ENCODE measurements around the gene ADAMTS17.

The ADAMTS17 gene

GRCh38 chr15:100247228-100248225, 94.2 kb downstream of the ADAMTS17 start:
- DNase-seq, result no peak

GRCh38 chr15:100245855-100246254, 95.9 kb downstream of the ADAMTS17 start:
- DNase-seq, result no peak

- DNase-seq, result no peak
Observed at GRCh38 chr15:100245487-100245820, 96.3 kb downstream of the ADAMTS17 start.

DNA sequence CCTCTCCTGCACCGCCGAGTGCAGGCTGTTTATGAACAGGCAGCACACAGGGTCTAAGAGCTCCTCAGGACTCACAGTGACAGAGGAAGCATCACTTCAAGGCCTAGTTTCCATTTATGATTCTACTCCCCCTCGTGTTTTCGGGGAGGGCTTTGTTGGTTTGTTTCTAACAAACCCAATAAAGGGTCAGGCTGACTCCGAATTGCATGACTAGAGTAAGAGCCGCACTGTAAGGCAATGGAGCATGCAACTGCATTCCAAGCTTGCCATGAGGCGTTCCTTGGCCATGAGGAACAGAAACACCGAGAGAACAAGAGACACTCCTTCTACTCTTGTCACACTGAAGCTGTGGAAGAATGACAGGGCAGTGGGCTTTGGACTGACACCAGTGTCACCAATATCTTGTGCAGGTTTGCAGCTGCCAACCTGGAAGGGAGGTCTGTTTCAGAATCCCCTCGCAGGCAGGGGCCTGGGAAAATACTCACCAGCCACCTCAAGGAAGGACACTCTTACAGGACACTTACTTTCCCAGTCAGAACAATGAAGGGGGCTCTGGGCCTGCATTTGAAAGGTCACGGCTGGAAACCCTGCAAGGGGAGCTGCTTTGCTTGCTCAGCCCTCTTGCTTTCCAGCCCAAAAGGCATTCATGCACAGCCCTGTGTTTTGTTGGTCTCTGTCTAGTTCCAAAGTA, 96.8 kb downstream of the ADAMTS17 start:
- no peak for DNase-seq

DNA sequence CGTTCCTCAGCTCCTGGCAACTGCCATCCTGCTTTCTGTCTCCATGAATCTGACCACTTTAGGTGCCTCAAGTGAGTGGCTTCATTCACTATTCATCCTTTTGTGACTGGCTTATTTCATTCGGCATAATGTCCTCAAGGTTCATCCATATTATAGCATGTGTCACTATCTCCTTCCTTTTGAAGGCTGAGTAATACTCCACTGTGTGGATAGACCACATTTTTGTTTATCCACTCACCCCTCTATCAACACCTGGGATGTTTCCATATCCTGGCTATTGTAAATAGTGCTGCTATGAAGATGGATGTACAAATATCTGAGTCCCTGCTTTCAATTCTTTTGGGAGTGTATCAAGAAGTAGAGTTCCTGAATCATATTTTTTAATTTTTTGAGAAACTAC, 98.8 kb downstream of the ADAMTS17 start:
- DNase-seq, result no peak

GRCh38 chr15:100241572-100242482, 99.9 kb downstream of the ADAMTS17 start:
- DNase-seq, result peak in 1 of 2 experiments; percentile 34

DNA sequence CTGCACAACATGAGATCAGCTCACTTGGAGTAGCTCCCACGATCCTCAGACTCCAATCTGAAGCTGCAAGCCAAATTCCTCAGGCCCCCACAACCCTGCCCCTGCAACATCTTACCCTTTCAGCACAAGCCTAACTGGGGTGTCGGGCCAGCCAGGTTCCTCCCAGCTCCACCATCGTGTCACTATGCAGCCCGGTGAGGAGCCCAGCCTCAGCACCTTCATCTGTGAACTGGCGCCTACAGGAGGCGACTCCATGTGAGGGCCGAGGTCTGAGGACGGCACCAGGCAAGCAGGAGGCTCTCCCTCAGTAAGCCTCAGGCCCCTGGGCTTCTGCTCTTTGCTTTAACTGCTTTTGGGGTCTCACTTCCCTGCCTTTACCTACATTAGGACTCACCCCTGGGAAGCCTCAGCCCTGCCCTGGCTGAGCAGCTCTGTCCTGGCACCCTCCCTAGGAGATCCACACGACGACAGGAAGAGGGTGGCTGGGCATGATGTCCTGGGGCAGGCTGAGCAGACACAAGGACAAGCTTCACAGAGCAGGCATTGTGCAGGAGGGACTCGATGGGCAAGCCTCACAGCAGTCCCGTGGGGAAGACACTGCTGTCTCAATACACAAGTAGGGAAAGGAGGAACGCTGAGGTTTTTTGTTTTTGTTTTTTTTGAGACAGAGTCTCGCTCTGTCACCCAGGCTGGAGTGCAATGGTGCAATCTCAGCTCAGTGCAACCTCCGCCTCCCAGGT, 104.6 kb downstream of the ADAMTS17 start:
- DNase-seq, result no peak

DNA sequence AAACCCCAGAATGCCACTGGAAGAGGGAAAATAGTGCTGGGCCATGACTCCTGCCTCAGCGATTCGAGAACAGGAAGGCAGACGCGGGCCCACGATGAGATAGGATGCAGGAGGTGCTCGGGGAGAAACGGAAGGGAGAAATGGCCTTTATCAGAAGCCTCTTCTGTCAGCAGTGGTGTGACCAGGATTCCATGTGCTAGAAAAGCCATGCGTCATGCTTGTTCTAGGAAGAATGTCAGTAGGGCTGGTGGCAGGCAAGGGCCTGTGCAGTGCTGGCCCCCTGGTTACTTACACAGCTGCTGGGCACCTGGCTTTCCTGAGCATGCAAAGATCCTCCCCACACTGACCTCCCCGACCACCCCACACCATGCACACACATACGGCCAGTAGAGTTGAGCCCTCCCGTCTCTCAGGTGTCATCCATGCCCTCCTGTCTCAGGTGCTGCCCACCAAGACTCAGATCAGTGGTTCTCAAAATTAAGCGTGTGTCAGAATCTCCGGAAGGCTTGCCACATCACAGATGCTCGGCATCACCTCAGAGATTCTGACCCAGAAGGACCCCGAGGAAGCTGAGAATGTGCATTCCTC, 106.7 kb downstream of the ADAMTS17 start:
- DNase-seq, result no peak

- DNase-seq, result no peak
Observed at GRCh38 chr15:100234158-100235029, 107.4 kb downstream of the ADAMTS17 start.

GRCh38 chr15:100230784-100231183, 111.0 kb downstream of the ADAMTS17 start:
- no peak for DNase-seq

DNA sequence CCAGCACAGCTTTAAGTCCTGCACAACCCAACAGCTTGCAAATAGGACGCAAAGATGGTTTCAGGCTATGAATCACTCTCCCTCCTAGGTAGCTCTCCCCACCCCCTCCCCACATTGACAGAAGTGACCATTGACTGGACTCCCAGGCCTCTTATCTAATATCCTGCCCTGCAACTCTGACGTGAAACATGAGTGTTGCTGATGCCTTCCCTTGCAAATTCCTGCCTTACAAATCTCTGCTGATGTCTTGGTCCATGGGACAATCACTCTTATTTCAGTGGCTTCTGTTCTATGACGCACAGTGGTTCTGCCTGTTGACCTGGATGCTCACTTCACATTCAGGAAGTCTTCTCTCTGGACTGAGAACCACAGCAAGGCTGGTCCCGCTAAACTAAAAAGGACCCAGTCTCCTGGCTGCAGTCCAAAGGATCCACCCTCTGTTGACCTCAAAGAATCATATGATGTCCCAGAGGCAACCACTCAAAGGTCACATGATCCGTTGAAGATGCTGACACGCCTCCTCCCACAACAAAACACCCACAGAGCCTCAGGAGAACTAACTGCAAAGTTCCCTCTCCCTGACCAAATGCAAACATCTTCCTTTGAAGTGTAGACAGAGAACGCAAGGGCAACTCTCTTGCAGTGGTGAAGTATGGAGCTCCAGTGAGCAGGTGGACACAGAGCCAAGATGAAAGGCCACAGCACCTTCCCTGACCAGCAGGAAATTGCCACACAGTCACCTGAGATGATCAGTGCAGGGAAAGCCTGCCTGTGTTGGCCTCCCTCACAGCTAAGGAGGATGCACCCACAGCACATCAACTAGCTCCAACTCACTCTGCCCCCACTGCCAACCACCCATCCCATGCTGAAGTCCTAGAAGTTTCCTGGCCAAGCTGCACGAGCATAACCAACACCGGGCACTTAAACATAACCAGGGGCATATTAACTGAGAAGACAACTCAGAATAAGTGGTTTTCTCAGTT, 112.3 kb downstream of the ADAMTS17 start:
- no peak for DNase-seq

GRCh38 chr15:100227781-100228180, 114.0 kb downstream of the ADAMTS17 start:
- DNase-seq, result no peak

DNA sequence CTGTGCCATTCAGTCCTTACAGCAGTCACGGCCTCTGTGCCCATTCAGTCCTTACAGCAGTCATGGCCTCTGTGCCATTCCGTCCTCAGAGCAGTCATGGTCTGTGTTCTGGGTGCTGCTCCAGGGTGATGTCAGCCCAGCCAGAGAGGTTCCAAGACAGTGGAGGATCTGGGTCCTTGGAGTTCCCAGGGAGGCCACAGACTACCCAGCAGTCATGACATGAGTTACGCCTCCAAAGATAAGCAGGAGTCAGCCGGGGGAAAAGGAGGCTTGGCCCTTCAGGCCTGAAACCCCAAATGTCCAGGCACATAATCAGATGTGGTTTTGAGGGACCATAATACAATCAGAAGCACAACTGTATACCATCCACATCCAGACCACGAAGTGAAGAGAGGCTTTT, 115.7 kb downstream of the ADAMTS17 start:
- DNase-seq, result no peak

DNA sequence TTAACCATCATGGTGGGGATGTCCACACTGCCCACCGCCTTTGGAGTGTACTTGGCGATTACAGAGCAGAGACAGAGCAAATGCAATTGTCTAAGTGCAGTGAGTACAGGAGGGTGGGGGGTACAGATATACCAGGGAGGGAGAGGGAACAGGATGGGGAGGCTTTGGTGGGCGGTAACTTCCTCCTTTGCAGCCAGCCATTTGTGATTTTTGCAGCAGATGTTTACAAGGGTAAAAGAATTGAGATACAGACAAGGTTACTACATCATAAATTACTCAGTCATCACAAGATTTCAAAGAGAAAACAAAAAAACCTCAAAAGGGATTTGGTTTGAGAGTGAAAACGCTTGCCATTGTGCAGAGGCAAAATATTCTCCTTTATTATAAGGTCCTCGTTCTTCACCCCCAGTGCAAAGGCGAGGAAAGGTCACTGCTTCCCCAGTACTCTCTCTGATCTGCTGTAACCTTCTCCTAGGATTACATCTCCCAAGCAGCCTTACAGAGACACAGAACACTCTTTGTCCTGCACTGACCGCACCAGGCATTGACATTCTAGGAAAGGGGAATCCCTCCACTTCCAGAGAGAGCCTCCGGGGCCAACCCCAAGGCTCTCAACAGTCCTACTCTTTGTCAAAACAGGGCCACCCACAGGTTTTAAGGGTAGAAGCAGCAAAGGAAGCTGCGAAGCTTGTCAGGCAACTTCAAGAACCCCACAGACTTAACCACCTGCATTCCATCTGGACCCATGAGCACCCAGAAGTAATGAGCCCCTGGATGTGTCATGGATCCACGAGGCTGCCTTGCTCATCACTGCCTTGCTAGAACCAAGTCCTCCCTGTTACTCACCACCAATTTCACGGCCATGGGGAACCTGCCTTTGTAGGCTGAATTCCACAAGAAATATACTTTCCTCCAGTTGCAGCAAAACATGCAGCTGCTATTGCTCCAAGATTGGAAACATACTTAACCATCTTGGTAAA, 117.3 kb downstream of the ADAMTS17 start:
- DNase-seq, result no peak

GRCh38 chr15:100222349-100222715, 119.4 kb downstream of the ADAMTS17 start:
- no peak for DNase-seq

GRCh38 chr15:100221471-100222348, 120.1 kb downstream of the ADAMTS17 start:
- DNase-seq, result no peak

DNA sequence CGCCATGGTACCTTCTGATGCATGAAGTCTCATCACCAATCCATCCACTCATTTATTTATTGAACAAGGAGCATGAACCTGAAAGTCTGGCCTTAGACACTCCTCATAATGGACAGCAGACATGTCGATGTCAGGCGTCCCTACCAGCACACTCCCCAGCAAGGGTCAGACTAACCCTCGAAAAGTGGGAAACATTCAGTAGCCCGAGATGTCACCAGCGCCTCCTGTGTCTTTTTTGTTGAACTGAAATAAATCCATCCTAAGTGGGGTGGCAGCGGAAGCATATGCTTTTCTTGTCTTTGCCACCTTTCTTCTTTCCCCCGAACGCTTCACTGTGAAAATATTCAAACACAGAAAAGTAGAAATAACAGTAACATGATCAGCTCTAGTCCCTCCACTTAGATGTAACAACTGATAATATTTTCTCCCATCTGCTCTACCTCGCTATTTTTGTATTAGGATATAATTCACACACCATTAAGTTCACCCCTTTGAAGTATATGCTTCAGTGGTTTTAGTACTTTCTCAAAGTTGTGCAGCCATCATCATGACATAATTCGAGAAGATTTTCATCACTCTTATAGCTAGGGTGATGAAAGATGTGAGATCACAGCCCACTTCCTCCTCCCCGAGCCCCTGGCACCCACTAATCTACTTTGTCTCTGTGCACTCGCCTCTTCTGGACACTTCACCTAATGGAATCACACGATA, 121.6 kb downstream of the ADAMTS17 start:
- DNase-seq, result no peak

Data from SW 1271 (cell line).